A549 (cell line): ENCODE data around the gene DLG1. TPM values are rescaled to one million over a fixed set of nuclear protein-coding genes. Genes with fewer than 3 reads are reported as not detected.

Experiments
- ATAC-seq, 2 experiments: fragments of 200-7000 bp in 1 of 2; fragments of >200 bp in 1 of 2; cut with Nextera tagmentation in 1 of 2; cut with Tn5 transposase in 1 of 2; 3 replicates each; pipeline versions ENCODE4 v1.8.0 to v1.9.1; 2018 to 2020; ENCODE audit warnings: mild to moderate bottlenecking in 1 of 2, moderate library complexity in 1 of 2
- CTCF ChIA-PET: fragments of 300-600 bp; sonication (Branson Sonifier 250); formaldehyde crosslinking; extraction: SDS; loops from one replicate; lab custom pipeline; 2021; ENCODE audit warnings: antibody characterized with exemption, inconsistent platforms; lab: Yijun Ruan, JAX
- POLR2A ChIA-PET: fragments of 350-600 bp; formaldehyde crosslinking; extraction: SDS; loops from one replicate; lab custom pipeline; 2021; ENCODE audit warnings: antibody characterized with exemption, inconsistent platforms; lab: Yijun Ruan, JAX
- DNase-seq, 2 experiments: peaks; one replicate each; pipeline versions ENCODE4 v3.0.0 to v3.0.0-alpha.2; 2011 to 2016; ENCODE audit warnings: low read depth in 1 of 2, low spot score in 1 of 2
- FAIRE-seq: peaks from 2 replicates; lab custom pipeline; 2011; peaks lifted over from hg19 to GRCh38; lab: Jason Lieb, UNC
- H3K27ac ChIP-seq, 2 experiments: fragments of >200 bp; sonication (Bioruptor Twin); formaldehyde crosslinking; 3 replicates each; pipeline ENCODE4 v1.5.1; 2016 to 2017
- H3K4me1 ChIP-seq: fragments of >200 bp; sonication (Bioruptor Twin); formaldehyde crosslinking; 3 replicates; pipeline ENCODE4 v1.6.1; 2016
- H3K4me2 ChIP-seq: fragments of >200 bp; sonication (Bioruptor Twin); formaldehyde crosslinking; 3 replicates; pipeline ENCODE4 v1.6.1; 2016
- H3K4me3 ChIP-seq: fragments of >200 bp; sonication (Bioruptor Twin); formaldehyde crosslinking; 3 replicates; pipeline ENCODE4 v1.5.1; 2016
- H3K9me3 ChIP-seq: fragments of >200 bp; sonication (Bioruptor Twin); formaldehyde crosslinking; 3 replicates; pipeline ENCODE4 v1.6.1; 2016
- BHLHE40 ChIP-seq: IDR thresholded peaks from 2 replicates; pipeline ENCODE4 v1.6.1; 2012; ENCODE audit warnings: low read depth, low read length, inconsistent platforms
- CBX2 ChIP-seq: fragments of 200-600 bp; sonication (generic); IDR thresholded peaks from 2 replicates; pipeline ENCODE4 v1.6.1; 2016; ENCODE audit warnings: low read depth, mild to moderate bottlenecking, borderline replicate concordance
- CBX8 ChIP-seq: fragments of 200-600 bp; sonication (generic); IDR thresholded peaks from 2 replicates; pipeline ENCODE4 v1.6.1; 2016
- CEBPB ChIP-seq, 2 experiments: fragments of >200 bp in 1 of 2; sonication (Bioruptor Twin) in 1 of 2; formaldehyde crosslinking in 1 of 2; IDR thresholded peaks; 2 replicates each; pipeline ENCODE4 v1.6.1; 2012 to 2016
- CHD4 ChIP-seq: fragments of 200-600 bp; sonication (generic); IDR thresholded peaks from 2 replicates; pipeline ENCODE4 v1.6.1; 2016; ENCODE audit warnings: antibody characterized with exemption, mild to moderate bottlenecking, borderline replicate concordance
- E2F6 ChIP-seq: IDR thresholded peaks from 2 replicates; pipeline ENCODE4 v1.6.1; 2012; ENCODE audit warnings: low read depth, borderline replicate concordance
- EHMT2 ChIP-seq: fragments of 200-600 bp; sonication (generic); IDR thresholded peaks from 2 replicates; pipeline ENCODE4 v1.6.1; 2016; ENCODE audit warnings: antibody characterized with exemption, low read depth, mild to moderate bottlenecking, moderate library complexity
- EP300 ChIP-seq, 2 experiments: fragments of >200 bp; sonication (Bioruptor Twin); formaldehyde crosslinking; IDR thresholded peaks; 2 replicates in 1 of 2; 3 replicates in 1 of 2; pipeline ENCODE4 v1.6.1; 2016 to 2017
- ESRRA ChIP-seq: fragments of 150-350 bp; IDR thresholded peaks from 2 replicates; pipeline ENCODE4 v1.6.1; 2014; ENCODE audit warnings: mild to moderate bottlenecking, low read length, borderline replicate concordance
- HES2 ChIP-seq: fragments of >200 bp; sonication (Bioruptor Twin); formaldehyde crosslinking; IDR thresholded peaks from 2 replicates; pipeline ENCODE4 v1.6.1; 2016
- HEYL ChIP-seq: fragments of 250-450 bp; sonication (Bioruptor Pico); IDR thresholded peaks from 2 replicates; pipeline ENCODE4 v1.8.0; 2021; ENCODE audit warnings: mild to moderate bottlenecking, moderate library complexity
- HOXA7 ChIP-seq: fragments of 250-450 bp; sonication (Bioruptor Pico); IDR thresholded peaks from 2 replicates; pipeline ENCODE4 v1.5.0; 2020; ENCODE audit warnings: mild to moderate bottlenecking, moderate library complexity
- HOXB13 ChIP-seq: fragments of 250-450 bp; sonication (Bioruptor Pico); IDR thresholded peaks from 2 replicates; pipeline ENCODE4 v1.5.0; 2020; ENCODE audit warnings: low read depth, mild to moderate bottlenecking, moderate library complexity
- JUNB ChIP-seq: fragments of >200 bp; sonication (Bioruptor Twin); formaldehyde crosslinking; IDR thresholded peaks from 2 replicates; pipeline ENCODE4 v1.6.1; 2016
- KDM1A ChIP-seq: fragments of 200-600 bp; sonication (generic); IDR thresholded peaks from 2 replicates; pipeline ENCODE4 v1.6.1; 2016; ENCODE audit warnings: low read depth, mild to moderate bottlenecking
- MAFK ChIP-seq: fragments of 450-650 bp; IDR thresholded peaks from 2 replicates; pipeline ENCODE4 v1.6.1; 2014; ENCODE audit not compliant: partially characterized antibody
- MAX ChIP-seq: IDR thresholded peaks from 2 replicates; pipeline ENCODE4 v1.6.1; 2012
- MAZ ChIP-seq: fragments of 150-350 bp; IDR thresholded peaks from 2 replicates; pipeline ENCODE4 v1.6.1; 2014; ENCODE audit warnings: antibody characterized with exemption, low read depth, low read length, borderline replicate concordance
- MYC ChIP-seq: IDR thresholded peaks from 2 replicates; pipeline ENCODE4 v1.6.1; 2012; ENCODE audit warnings: mild to moderate bottlenecking, inconsistent platforms, low read length, improper control_type of control experiment, borderline replicate concordance
- POLR2A ChIP-seq: IDR thresholded peaks from 2 replicates; pipeline ENCODE4 v1.6.1; 2012; ENCODE audit warnings: mild to moderate bottlenecking, low read length
- RAD21 ChIP-seq, 2 experiments: fragments of >200 bp in 1 of 2; sonication (Bioruptor Twin) in 1 of 2; formaldehyde crosslinking in 1 of 2; IDR thresholded peaks in 1 of 2; conservative IDR thresholded peaks in 1 of 2; 2 replicates in 1 of 2; 3 replicates in 1 of 2; pipeline ENCODE4 v1.6.1; 2012 to 2018; ENCODE audit warnings: inconsistent platforms in 1 of 2
- RCOR1 ChIP-seq: fragments of 150-350 bp; IDR thresholded peaks from 2 replicates; pipeline ENCODE4 v1.6.1; 2014; ENCODE audit warnings: antibody characterized with exemption, low read length, low read depth
- RFX5 ChIP-seq: fragments of 450-650 bp; IDR thresholded peaks from 2 replicates; pipeline ENCODE4 v1.7.1; 2014; ENCODE audit warnings: antibody characterized with exemption, mild to moderate bottlenecking, moderate library complexity
- SMC3 ChIP-seq: fragments of >200 bp; sonication (Bioruptor Twin); formaldehyde crosslinking; IDR thresholded peaks from 3 replicates; pipeline ENCODE4 v1.6.1; 2018; ENCODE audit warnings: inconsistent platforms
- TFCP2L1 ChIP-seq: fragments of 250-450 bp; sonication (Bioruptor Pico); IDR thresholded peaks from 2 replicates; pipeline ENCODE4 v1.5.0; 2021; ENCODE audit warnings: mild to moderate bottlenecking
- TP53 ChIP-seq: fragments of 250-450 bp; sonication (Bioruptor Pico); IDR thresholded peaks from 2 replicates; pipeline ENCODE4 v1.5.0; 2021; ENCODE audit warnings: mild to moderate bottlenecking, moderate library complexity
- WGBS: methylation state at CpG from one replicate; pipeline ENCODE4 v1.1.6; 2017; ENCODE audit errors: missing lambda C conversion rate; 5-methylcytosine and 5-hydroxymethylcytosine counted together
- polyA plus RNA-seq, 4 experiments: library from polyadenylated mRNA; depleted of rRNA in 3 of 4; stranded (reverse); fragments of >200 nt; fragmentation: RNase III in 1 of 4; extraction: RNeasy Plus Mini Kit Qiagen cat#74134 plus additional on column Dnase treatment in 1 of 4; gene quantifications; 2 replicates in 3 of 4; 3 replicates in 1 of 4; pipeline ENCODE4 v1.2.3, GENCODE V29; 2011 to 2017
- TF ChIP-seq, protein P1 (sequence below): fragments of 150-350 bp; IDR thresholded peaks from 2 replicates; pipeline ENCODE4 v1.6.1; 2014; ENCODE audit warnings: low read depth, mild to moderate bottlenecking, low read length
- TF ChIP-seq, protein P2 (sequence below): fragments of 250-450 bp; sonication (Bioruptor Pico); IDR thresholded peaks from 2 replicates; pipeline ENCODE4 v1.5.0; 2021; ENCODE audit warnings: mild to moderate bottlenecking, moderate library complexity, borderline replicate concordance
- TF ChIP-seq, protein P3 (sequence below): IDR thresholded peaks from 2 replicates; pipeline ENCODE4 v1.6.1; 2012

The DLG1 gene
- polyA plus RNA-seq, 2 of the 4 experiments (the other 2 are of a cell fraction), result 27.0 to 33.9 TPM

DNA sequence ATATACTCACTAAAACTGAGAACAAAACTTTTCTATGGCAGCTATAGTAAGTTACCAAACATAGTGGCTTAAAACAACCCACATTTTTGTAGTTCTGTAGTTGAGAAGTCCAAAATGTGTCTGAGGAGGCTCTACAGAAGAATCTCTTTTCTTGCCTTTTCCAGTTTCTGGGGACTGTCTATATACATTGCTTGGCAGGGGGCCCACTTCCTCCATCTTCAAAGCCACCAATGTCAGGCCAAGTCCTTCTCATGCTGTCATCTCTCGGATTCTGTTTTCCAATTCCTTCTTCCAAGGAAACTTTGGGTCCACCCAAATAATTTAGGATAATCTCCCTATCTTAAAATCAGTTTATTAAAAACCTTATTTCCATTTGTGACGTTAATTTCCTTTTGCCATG lies 92.7 kb downstream of the DLG1 start:
- ATAC-seq, result no peak

GRCh38 chr3:197205265-197205664 lies 93.1 kb downstream of the DLG1 start:
- WGBS, result 91% methylated on average over 1 of the region's 1 CpG
- TF ChIP-seq HEYL (no peak), CBX8 (no peak), HOXA7 (no peak), RCOR1 (no peak), CHD4 (no peak), KDM1A (no peak), EHMT2 (no peak), TFCP2L1 (CRISPR knock-in tag) (no peak), TP53 (CRISPR knock-in tag) (no peak), MAX (no peak), MAZ (no peak), BHLHE40 (no peak), JUNB (no peak), HES2 (no peak), MYC (no peak), RFX5 (no peak), POLR2A (no peak)
- TF ChIP-seq, protein P1, sequence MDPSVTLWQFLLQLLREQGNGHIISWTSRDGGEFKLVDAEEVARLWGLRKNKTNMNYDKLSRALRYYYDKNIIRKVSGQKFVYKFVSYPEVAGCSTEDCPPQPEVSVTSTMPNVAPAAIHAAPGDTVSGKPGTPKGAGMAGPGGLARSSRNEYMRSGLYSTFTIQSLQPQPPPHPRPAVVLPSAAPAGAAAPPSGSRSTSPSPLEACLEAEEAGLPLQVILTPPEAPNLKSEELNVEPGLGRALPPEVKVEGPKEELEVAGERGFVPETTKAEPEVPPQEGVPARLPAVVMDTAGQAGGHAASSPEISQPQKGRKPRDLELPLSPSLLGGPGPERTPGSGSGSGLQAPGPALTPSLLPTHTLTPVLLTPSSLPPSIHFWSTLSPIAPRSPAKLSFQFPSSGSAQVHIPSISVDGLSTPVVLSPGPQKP, result no peak
- TF ChIP-seq, protein P2, sequence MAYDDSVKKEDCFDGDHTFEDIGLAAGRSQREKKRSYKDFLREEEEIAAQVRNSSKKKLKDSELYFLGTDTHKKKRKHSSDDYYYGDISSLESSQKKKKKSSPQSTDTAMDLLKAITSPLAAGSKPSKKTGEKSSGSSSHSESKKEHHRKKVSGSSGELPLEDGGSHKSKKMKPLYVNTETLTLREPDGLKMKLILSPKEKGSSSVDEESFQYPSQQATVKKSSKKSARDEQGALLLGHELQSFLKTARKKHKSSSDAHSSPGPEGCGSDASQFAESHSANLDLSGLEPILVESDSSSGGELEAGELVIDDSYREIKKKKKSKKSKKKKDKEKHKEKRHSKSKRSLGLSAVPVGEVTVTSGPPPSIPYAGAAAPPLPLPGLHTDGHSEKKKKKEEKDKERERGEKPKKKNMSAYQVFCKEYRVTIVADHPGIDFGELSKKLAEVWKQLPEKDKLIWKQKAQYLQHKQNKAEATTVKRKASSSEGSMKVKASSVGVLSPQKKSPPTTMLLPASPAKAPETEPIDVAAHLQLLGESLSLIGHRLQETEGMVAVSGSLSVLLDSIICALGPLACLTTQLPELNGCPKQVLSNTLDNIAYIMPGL, result no peak
- TF ChIP-seq, protein P3, sequence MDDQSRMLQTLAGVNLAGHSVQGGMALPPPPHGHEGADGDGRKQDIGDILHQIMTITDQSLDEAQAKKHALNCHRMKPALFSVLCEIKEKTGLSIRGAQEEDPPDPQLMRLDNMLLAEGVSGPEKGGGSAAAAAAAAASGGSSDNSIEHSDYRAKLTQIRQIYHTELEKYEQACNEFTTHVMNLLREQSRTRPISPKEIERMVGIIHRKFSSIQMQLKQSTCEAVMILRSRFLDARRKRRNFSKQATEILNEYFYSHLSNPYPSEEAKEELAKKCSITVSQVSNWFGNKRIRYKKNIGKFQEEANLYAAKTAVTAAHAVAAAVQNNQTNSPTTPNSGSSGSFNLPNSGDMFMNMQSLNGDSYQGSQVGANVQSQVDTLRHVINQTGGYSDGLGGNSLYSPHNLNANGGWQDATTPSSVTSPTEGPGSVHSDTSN, result no peak
- Histone ChIP-seq H3K4me2 (no peak overlapping the region), H3K4me3 (no peak overlapping the region), H3K4me1 (peaks cover 21% of the 10 kb centered on the region), H3K9me3 (no peaks in the 10 kb centered on the region), H3K27ac (no peak overlapping the region)
- POLR2A ChIA-PET, result no interaction called here
- CTCF ChIA-PET, result no interaction called here
- no peak for DNase-seq
- FAIRE-seq, result no peak
- no peak for ATAC-seq

More for the DNA sequence above, 92.7 kb downstream of the DLG1 start:
- H3K4me2 ChIP-seq, result no peak overlapping the region
- H3K27ac ChIP-seq, result no peak overlapping the region
- TF ChIP-seq TFCP2L1 (CRISPR knock-in tag), result no peak
- no peak for TF ChIP-seq ESRRA
- TF ChIP-seq KDM1A, result no peak
- no peak for TF ChIP-seq E2F6
- no peak for TF ChIP-seq HOXB13 (CRISPR knock-in tag)
- TF ChIP-seq CEBPB (IDR thresholded peaks at IDR 0.05), result no peak
- no peak for TF ChIP-seq EP300 (IDR thresholded peaks at IDR 0.05)
- TF ChIP-seq RAD21 (conservative IDR thresholded peaks at IDR 0.05 in 1 of 2, IDR thresholded peaks at IDR 0.05 in 1 of 2), result no peak
- TF ChIP-seq SMC3, result no peak
- TF ChIP-seq, protein P3, result no peak
- no peak for TF ChIP-seq MAFK
- no peak for TF ChIP-seq CBX8
- no peak for TF ChIP-seq EHMT2
- TF ChIP-seq CBX2, result no peak
- TF ChIP-seq HEYL, result no peak
- no peak for TF ChIP-seq POLR2A
- TF ChIP-seq, protein P2, result no peak
- CTCF ChIA-PET, result no interaction called here
- FAIRE-seq, result no peak
- WGBS, result 96% methylated on average over 2 of the region's 2 CpGs
- POLR2A ChIA-PET, result no interaction called here
- no peak overlapping the region for H3K4me3 ChIP-seq
- DNase-seq, result no peak
- H3K4me1 ChIP-seq, result peaks cover 21% of the 10 kb centered on the region
- H3K9me3 ChIP-seq, result no peaks in the 10 kb centered on the region
